T-cell (primary cell): ENCODE data around the gene GRWD1. TPM values are rescaled to one million over a fixed set of nuclear protein-coding genes. Genes with fewer than 3 reads are reported as not detected.
"Not testable (repeated sequence)": the region's sequence is repeated elsewhere in the genome, so short reads cannot be mapped to it uniquely, and the experiment has no call there.

Source experiments
- ATAC-seq, 4 experiments: fragments of 200-7000 bp in 3 of 4; fragments of 150-1000 bp in 1 of 4; cut with Tn5 transposase; replicated peaks in 1 of 4; 1 replicate in 3 of 4; 2 replicates in 1 of 4; pipeline ENCODE4 v1.10.0; 2021; ENCODE audit warnings: moderate library complexity in 3 of 4, mild to moderate bottlenecking in 2 of 4, moderate number of reproducible peaks in 1 of 4
- CTCF ChIA-PET, 2 donors: fragments of 300-600 bp; sonication (Branson Sonifier 250); formaldehyde crosslinking; loops; one replicate each; lab custom pipeline; 2022; ENCODE audit warnings: antibody characterized with exemption in 2 of 2; lab: Charles Lee
- POLR2A ChIA-PET, 2 donors: fragments of 300-600 bp; sonication (Branson Sonifier 250); formaldehyde crosslinking; loops; one replicate each; lab custom pipeline; 2022; ENCODE audit warnings: antibody characterized with exemption in 2 of 2; lab: Charles Lee
- DNase-seq, 35 experiments: peaks; one replicate each; pipeline versions ENCODE4 v3.0.0 to v3.0.0-alpha.2; 2013 to 2023
- H3K27ac ChIP-seq: one replicate; pipeline ENCODE4 v1.5.1; 2013; ENCODE audit warnings: low read length
- H3K27me3 ChIP-seq, 2 experiments: replicated peaks in 1 of 2; 1 replicate in 1 of 2; 2 replicates in 1 of 2; pipeline versions ENCODE4 v1.6.1 to v1.7.0; 2013; ENCODE audit warnings: low read length in 1 of 2, mixed read lengths in 1 of 2; ENCODE audit not compliant: control insufficient read depth in 2 of 2, insufficient read depth in 2 of 2; ENCODE audit errors: extremely low read depth in 1 of 2
- H3K36me3 ChIP-seq, 2 donors: 1 replicate in 1 of 2; 2 replicates in 1 of 2; pipeline versions ENCODE4 v1.6.1 to v1.7.0; 2013; ENCODE audit warnings: low read length in 1 of 2; ENCODE audit not compliant: control insufficient read depth in 2 of 2, insufficient read depth in 1 of 2; ENCODE audit errors: extremely low read depth in 1 of 2
- H3K4me1 ChIP-seq, 2 experiments: 1 replicate in 1 of 2; 2 replicates in 1 of 2; pipeline versions ENCODE4 v1.6.1 to v1.7.0; 2013; ENCODE audit warnings: low read length in 2 of 2, mixed read lengths in 1 of 2; ENCODE audit not compliant: insufficient read depth in 2 of 2, control insufficient read depth in 1 of 2; ENCODE audit errors: extremely low read depth in 1 of 2
- H3K4me3 ChIP-seq, 2 donors: 1 replicate in 1 of 2; 2 replicates in 1 of 2; pipeline versions ENCODE4 v1.5.1 to v1.7.0; 2013; ENCODE audit warnings: mild to moderate bottlenecking in 2 of 2, low read length in 1 of 2, moderate library complexity in 1 of 2; ENCODE audit not compliant: control insufficient read depth in 1 of 2; ENCODE audit errors: extremely low read depth in 1 of 2
- H3K9me3 ChIP-seq: 2 replicates; pipeline ENCODE4 v1.7.0; 2013
- H3K27ac Mint-ChIP-seq, 2 donors: one replicate each; pipeline ENCODE4 v1.8.0; 2020 to 2021; ENCODE audit warnings: mild to moderate bottlenecking in 2 of 2, mixed read lengths in 2 of 2
- H3K27me3 Mint-ChIP-seq, 2 donors: one replicate each; pipeline ENCODE4 v1.8.0; 2021 to 2022; ENCODE audit warnings: mixed read lengths in 2 of 2
- H3K36me3 Mint-ChIP-seq: one replicate; pipeline ENCODE4 v1.8.0; 2021; ENCODE audit warnings: mixed read lengths
- H3K4me1 Mint-ChIP-seq, 3 donors: one replicate each; pipeline ENCODE4 v1.8.0; 2020 to 2022; ENCODE audit warnings: mixed read lengths in 3 of 3, mild to moderate bottlenecking in 1 of 3
- H3K4me3 Mint-ChIP-seq, 3 donors: one replicate each; pipeline ENCODE4 v1.8.0; 2020 to 2022; ENCODE audit warnings: mild to moderate bottlenecking in 3 of 3, mixed read lengths in 3 of 3, moderate library complexity in 3 of 3
- H3K9me3 Mint-ChIP-seq, 3 donors: one replicate each; pipeline ENCODE4 v1.8.0; 2020 to 2022; ENCODE audit warnings: mixed read lengths in 3 of 3
- WGBS: methylation state at CpG from one replicate; pipeline ENCODE4 v1.1.5; 2013; ENCODE audit warnings: missing lambda C conversion rate; ENCODE audit not compliant: insufficient coverage; 5-methylcytosine and 5-hydroxymethylcytosine counted together
- total RNA-seq, 35 experiments: library from RNA in 6 of 35; stranded (reverse) in 6 of 35; fragments of 120-200 nt in 1 of 35; gene quantifications; one replicate each; pipeline versions ENCODE4 v1.2.1 to v1.2.4 and lab custom pipeline; 2013 to 2026

GRWD1 gene
- total RNA-seq, 5 donors from 2014 or later (not counting 1 experiment from before 2014, with no cell fraction given): 29.7 to 55.2 (median 42.6) TPM

DNA sequence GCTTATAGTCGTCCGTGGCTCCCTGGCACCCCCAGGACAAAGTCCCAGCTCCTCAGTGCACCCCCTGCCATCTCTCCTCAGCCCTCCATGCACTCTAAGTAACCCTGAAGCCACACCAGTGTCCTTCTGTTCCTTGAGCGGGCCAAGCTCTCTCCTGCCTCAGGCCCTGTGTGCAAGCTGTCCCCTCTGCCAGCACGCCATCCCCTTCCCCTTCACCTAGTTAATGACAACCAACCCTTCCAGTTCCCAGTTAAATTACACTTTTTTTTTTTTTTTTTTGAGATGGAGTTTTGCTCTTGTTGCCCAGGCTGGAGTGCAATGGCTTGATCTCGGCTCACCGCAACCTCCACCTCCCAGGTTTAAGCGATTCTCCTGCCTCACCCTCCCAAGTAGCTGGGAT lies 42.7 kb downstream of the GRWD1 start:
- H3K9me3 ChIP-seq, H3K27ac ChIP-seq, H3K36me3 ChIP-seq, H3K27ac Mint-ChIP-seq, H3K4me3 ChIP-seq, H3K36me3 Mint-ChIP-seq, H3K9me3 Mint-ChIP-seq, ATAC-seq, POLR2A ChIA-PET, H3K4me3 Mint-ChIP-seq, DNase-seq: not testable (repeated sequence)
- 81% methylated on average over 2 of the region's 7 CpGs for WGBS
- CTCF ChIA-PET: interaction anchor here (0.6 to 1.6 kb wide), 4 partner anchors 93 to 1008 kb away, joined by 3 to 6 read pairs (median 4); no protein-coding TSS in a partner anchor
- Mint-ChIP-seq H3K4me1 (peaks cover 24 to 30% (median 25%) of the 10 kb centered on the region in 3 donors), H3K27me3 (peaks cover 7 to 11% of the 10 kb centered on the region in 2 donors)
- Histone ChIP-seq H3K27me3 (peaks cover 0 to 38% of the 10 kb centered on the region in 2 experiments), H3K4me1 (peaks cover 2 to 40% of the 10 kb centered on the region in 2 experiments)

DNA sequence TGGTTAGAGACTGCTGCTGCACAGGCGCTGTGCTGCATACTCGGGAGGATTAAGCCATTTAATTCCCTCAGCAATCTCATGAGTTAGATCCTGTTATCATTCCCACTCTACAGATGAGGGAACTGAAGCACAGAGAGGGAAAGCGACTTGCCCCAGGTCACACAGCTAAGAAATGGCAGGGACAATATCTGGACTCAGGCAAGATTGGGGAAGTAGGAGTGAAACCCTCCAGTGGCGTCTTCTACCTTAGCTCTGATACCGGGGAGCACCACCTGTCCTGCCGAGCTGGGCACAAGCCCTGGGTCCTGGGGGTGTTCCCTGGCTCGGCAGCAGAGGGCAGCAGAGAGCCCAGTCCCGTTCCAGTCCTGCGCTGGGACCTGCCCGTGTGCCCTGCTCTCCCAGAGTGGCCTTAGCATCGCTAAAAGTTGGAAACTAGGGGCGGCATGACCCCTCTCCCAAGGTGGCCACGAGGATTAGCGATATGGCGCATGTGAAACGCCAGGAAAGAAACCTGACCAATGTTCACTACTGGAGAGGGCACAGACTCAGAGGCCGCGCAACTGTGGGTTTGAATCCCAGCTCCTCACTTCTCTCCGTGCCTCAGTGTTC lies 43.9 kb downstream of the GRWD1 start:
- peaks cover 2 to 48% of the 10 kb centered on the region in 2 experiments for H3K4me1 ChIP-seq
- Mint-ChIP-seq H3K4me3 (peak overlapping the region in 2 of 3 donors; percentile 13 to 65), H3K27ac (no peak overlapping the region), H3K36me3 (no peaks in the 10 kb centered on the region), H3K9me3 (no peaks in the 10 kb centered on the region), H3K4me1 (peaks cover 30 to 37% (median 31%) of the 10 kb centered on the region in 3 donors), H3K27me3 (peaks cover 12 to 17% of the 10 kb centered on the region in 2 donors)
- no peak overlapping the region for H3K27ac ChIP-seq
- CTCF ChIA-PET: interaction anchor here (0.5 to 2.2 kb wide), 11 partner anchors 21 to 1459 kb away, joined by 3 to 19 read pairs (median 4); no protein-coding TSS in a partner anchor
- no peaks in the 10 kb centered on the region for H3K9me3 ChIP-seq
- no peaks in the 10 kb centered on the region for H3K36me3 ChIP-seq
- peak in 33 of 35 experiments; percentile 32 to 87 (median 69) for DNase-seq
- peaks cover 3 to 47% of the 10 kb centered on the region in 2 experiments for H3K27me3 ChIP-seq
- POLR2A ChIA-PET: interaction anchor here (0.5 kb wide), 2 partner anchors 110 to 397 kb away, joined by 3 to 6 read pairs; no protein-coding TSS in a partner anchor
- 19% methylated on average over 16 of the region's 19 CpGs for WGBS
- peak; percentile 34 to 55 (median 38) for ATAC-seq
- no peak overlapping the region for H3K4me3 ChIP-seq

DNA sequence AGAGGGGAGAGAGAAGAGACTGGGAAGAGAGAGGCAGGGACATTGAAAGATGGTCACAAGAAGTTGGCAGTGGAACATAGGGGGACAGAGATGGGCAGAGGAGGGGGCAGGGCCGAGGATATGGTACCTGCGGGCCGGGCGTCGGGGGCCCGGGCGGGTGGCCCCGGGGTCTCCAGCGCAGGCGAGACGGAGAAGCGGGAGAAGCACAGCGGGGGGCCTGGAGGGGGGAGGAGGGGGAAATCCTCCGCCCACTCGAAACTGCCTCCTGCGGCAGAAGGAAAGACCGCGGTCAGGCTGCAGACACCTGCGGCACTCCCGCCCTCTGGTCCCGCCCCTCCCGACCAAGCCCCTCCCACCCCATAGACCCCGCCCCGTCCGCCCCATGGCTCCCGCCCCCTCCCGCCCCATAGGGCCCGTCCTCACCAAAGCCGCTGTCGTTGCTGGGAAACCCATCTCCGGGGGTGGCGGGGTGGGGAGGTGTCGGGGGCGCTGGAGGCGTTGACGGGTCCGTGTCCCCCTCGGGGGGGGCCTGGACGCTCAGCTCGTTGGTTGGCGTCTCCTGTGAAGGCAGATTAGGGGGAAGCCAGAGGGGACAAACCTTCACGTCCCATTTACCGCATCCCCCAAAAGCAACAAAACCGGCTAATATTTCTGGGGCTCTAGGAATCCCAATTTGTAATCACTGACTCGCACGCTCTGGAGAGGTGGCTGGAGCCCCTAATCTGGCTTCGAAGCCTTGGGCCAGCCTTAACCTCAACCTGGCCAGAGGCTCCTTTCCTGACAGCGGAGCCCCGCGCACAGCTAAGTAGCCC lies 45.4 kb downstream of the GRWD1 start:
- no peak overlapping the region for H3K27ac ChIP-seq
- ATAC-seq (peak; percentile 27 to 42 (median 28)), DNase-seq (peak in 30 of 35 experiments; percentile 22 to 77 (median 52))
- H3K9me3 ChIP-seq: no peaks in the 10 kb centered on the region
- 17% methylated on average over 21 of the region's 50 CpGs for WGBS
- H3K4me3 ChIP-seq: peak overlapping the region in 1 of 2 donors; percentile 2
- Mint-ChIP-seq H3K27me3 (peaks cover 14 to 29% of the 10 kb centered on the region in 2 donors), H3K27ac (no peak overlapping the region), H3K36me3 (no peaks in the 10 kb centered on the region), H3K9me3 (no peaks in the 10 kb centered on the region), H3K4me1 (peaks cover 30 to 42% (median 32%) of the 10 kb centered on the region in 3 donors), H3K4me3 (peak overlapping the region; percentile 2 to 65 (median 21))
- H3K36me3 ChIP-seq: no peaks in the 10 kb centered on the region
- H3K27me3 ChIP-seq: peaks cover 3 to 59% of the 10 kb centered on the region in 2 experiments
- ChIA-PET POLR2A (no interaction called here), CTCF (interaction anchor here (0.6 to 2.2 kb wide), 3 partner anchors 93 to 502 kb away, joined by 5 to 19 read pairs (median 5); partner anchors contain the start of gene RUVBL2 (in 1 of the 2))
- peaks cover 2 to 48% of the 10 kb centered on the region in 2 experiments for H3K4me1 ChIP-seq

DNA sequence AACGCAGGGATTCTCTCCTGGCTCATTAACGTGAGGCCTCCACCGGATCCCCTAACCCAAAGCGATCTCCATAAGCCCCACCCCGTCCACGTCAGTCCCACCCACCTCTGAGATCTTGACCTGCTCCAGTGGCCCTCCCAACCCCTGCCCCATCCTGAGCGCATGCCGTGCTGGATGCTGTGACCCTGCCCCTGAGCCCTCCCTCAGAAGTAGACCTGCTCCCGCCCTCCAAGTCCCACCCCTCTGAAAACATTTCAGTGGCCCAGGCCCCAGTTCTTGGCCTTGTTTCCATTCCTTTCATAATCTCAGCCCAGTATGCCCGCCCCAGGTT lies 46.0 kb downstream of the GRWD1 start:
- Mint-ChIP-seq H3K4me1 (peaks cover 30 to 42% (median 32%) of the 10 kb centered on the region in 3 donors), H3K27ac (no peak overlapping the region), H3K9me3 (no peaks in the 10 kb centered on the region), H3K36me3 (no peaks in the 10 kb centered on the region), H3K4me3 (peak overlapping the region; percentile 2 to 63 (median 21)), H3K27me3 (peaks cover 14 to 29% of the 10 kb centered on the region in 2 donors)
- WGBS: 42% methylated on average over 10 of the region's 10 CpGs
- Histone ChIP-seq H3K36me3 (no peaks in the 10 kb centered on the region), H3K27ac (no peak overlapping the region), H3K9me3 (no peaks in the 10 kb centered on the region), H3K4me3 (peak overlapping the region in 1 of 2 donors; percentile 2), H3K27me3 (peaks cover 3 to 65% of the 10 kb centered on the region in 2 experiments), H3K4me1 (peaks cover 2 to 48% of the 10 kb centered on the region in 2 experiments)
- POLR2A ChIA-PET: no interaction called here
- ATAC-seq (no peak), DNase-seq (no peak)
- CTCF ChIA-PET: no interaction called here

DNA sequence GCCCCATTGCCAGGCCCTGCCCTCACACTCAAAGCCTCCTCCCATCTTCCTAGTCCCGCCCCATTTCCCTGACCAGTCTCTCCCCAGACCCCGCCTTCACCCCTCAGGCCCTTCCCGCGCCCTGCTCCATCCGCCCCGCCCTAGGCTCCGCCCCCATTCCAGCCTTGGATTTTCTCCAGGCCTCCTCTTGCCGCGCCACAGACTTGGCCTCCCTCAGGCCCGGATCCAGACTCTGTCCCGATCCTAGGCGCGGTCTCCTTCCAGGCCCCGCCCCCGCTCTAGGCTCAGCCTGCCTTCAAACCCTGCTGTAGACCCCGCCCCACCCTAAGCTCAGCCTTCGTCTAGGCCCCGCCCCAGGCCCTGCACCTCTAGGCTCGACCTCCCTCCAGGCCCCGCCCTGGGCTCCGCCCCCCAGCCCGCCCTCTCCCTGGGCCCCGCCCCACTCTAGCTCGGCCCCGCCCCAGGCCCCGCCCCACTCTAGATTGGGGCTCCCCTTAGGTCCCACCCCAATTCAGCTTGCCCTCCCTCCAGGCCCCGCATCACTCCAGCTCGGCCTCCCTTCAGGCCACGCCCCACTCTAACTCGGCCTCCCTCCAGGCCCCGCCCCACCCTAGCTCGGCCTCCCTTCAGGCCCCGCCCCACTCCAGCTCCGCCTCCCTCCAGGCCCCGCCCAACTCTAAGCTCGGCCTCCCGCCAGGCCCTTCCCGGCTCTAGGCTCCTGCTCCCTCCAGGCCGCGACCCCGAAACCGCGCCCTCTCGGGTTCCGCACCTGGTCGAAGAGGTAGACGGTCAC lies 47.3 kb downstream of the GRWD1 start:
- DNase-seq (peak; percentile 56 to 93 (median 80)), ATAC-seq (peak; percentile 69 to 78 (median 74))
- Mint-ChIP-seq H3K27me3 (peaks cover 18 to 35% of the 10 kb centered on the region in 2 donors), H3K36me3 (no peaks in the 10 kb centered on the region), H3K9me3 (no peaks in the 10 kb centered on the region), H3K4me1 (peaks cover 30 to 49% (median 32%) of the 10 kb centered on the region in 3 donors), H3K4me3 (peak overlapping the region; percentile 55 to 63 (median 61)), H3K27ac (peak overlapping the region in 1 of 2 donors; percentile 19)
- no peak overlapping the region for H3K27ac ChIP-seq
- H3K4me1 ChIP-seq: peaks cover 2 to 58% of the 10 kb centered on the region in 2 experiments
- CTCF ChIA-PET: interaction anchor here in 1 of 2 donors (0.6 to 1.1 kb wide), 5 partner anchors 25 to 324 kb away, joined by 3 to 10 read pairs (median 3); no protein-coding TSS in a partner anchor
- H3K27me3 ChIP-seq: peaks cover 3 to 76% of the 10 kb centered on the region in 2 experiments
- POLR2A ChIA-PET: interaction anchor here (0.5 to 0.6 kb wide), 3 partner anchors 32 to 1034 kb away, joined by 3 to 7 read pairs (median 4); partner anchors contain the start of gene RCN3 (in 1 of the 2)
- H3K36me3 ChIP-seq: no peaks in the 10 kb centered on the region
- peak overlapping the region; percentile 47 to 59 for H3K4me3 ChIP-seq
- 10% methylated on average over 37 of the region's 47 CpGs for WGBS
- no peaks in the 10 kb centered on the region for H3K9me3 ChIP-seq
